ENCODE measurements around the gene CLIP3. TPM values are rescaled to one million over a fixed set of nuclear protein-coding genes. Genes with fewer than 3 reads are reported as not detected.

CLIP3 gene
- total RNA-seq, 2 donors from 2014 or later: 21.3 to 29.0 TPM

GRCh38 chr19:36010402-36010801 lies 22.3 kb downstream of the CLIP3 start:
- ATAC-seq (ENCODE audit: insufficient number of reproducible peaks, low FRiP score, low read depth) (no peak), DNase-seq (ENCODE audit: low spot score) (no peak)
- no peak for TF ChIP-seq CTCF (IDR thresholded peaks at IDR 0.05)
- Histone ChIP-seq H3K27me3 (replicated peaks; ENCODE audit: insufficient read depth) (no peaks in the 10 kb centered on the region), H3K9me3 (no peaks in the 10 kb centered on the region), H3K4me3 (no peak overlapping the region), H3K27ac (no peak overlapping the region), H3K36me3 (no peaks in the 10 kb centered on the region), H3K4me1 (ENCODE audit: control insufficient read depth in 1 of 2, low read depth in 2 of 2) (peaks cover 8 to 27% of the 10 kb centered on the region in 2 donors)

DNA sequence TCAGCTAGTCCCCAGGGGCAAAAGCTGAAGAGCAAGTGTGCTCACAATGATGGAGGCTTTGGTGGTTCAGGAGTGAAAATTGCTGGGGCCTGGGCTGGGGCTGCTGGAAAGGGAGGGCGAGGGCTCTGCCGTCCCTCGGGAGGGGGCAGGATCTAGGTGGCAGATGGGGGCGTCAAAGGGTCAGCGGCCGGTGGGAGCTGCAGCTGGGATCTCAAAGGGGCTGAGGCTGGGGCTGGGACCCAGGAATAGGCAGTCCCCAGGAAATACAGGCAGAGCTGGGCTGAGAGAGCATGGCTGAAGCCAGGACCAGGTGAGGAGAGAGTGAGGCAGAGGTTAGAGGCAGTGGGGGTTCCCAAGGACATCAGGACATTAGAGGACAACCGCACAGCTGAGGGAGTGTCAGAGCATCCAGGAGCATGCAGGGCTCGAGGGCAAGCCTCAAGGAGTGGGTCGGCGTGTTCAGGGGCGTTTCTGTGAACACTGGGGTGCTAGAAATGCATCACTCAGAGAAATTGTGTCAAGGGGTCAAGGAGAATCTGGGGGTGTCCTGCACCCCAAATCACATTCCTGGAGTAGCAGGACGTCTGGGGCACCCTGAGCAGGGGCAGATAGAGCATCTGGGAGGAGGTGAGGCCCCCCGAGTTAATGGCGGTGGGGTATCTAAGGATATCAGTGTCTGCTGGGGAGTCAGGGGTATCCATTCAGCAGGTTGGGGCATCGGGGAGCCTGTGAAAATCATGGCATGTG lies 22.9 kb downstream of the CLIP3 start:
- Histone ChIP-seq H3K4me3 (peak overlapping the region; percentile 72), H3K27me3 (replicated peaks; ENCODE audit: insufficient read depth) (no peaks in the 10 kb centered on the region), H3K4me1 (ENCODE audit: control insufficient read depth in 1 of 2, low read depth in 2 of 2) (peaks cover 8 to 25% of the 10 kb centered on the region in 2 donors), H3K36me3 (no peaks in the 10 kb centered on the region), H3K27ac (peak overlapping the region in 1 of 2 donors; percentile 14), H3K9me3 (no peaks in the 10 kb centered on the region)
- TF ChIP-seq CTCF (IDR thresholded peaks at IDR 0.05): no peak
- DNase-seq (ENCODE audit: low spot score) (no peak), ATAC-seq (ENCODE audit: insufficient number of reproducible peaks, low FRiP score, low read depth) (no peak)

- DNase-seq (ENCODE audit: low spot score) (no peak), ATAC-seq (ENCODE audit: insufficient number of reproducible peaks, low FRiP score, low read depth) (peak; percentile 35)
- Histone ChIP-seq H3K9me3 (no peaks in the 10 kb centered on the region), H3K4me3 (peak overlapping the region; percentile 72), H3K27me3 (replicated peaks; ENCODE audit: insufficient read depth) (no peaks in the 10 kb centered on the region), H3K27ac (peak overlapping the region in 1 of 2 donors; percentile 14), H3K4me1 (ENCODE audit: control insufficient read depth in 1 of 2, low read depth in 2 of 2) (peaks cover 5 to 21% of the 10 kb centered on the region in 2 donors), H3K36me3 (no peaks in the 10 kb centered on the region)
- no peak for TF ChIP-seq CTCF (IDR thresholded peaks at IDR 0.05)
Measured at GRCh38 chr19:36009220-36009619, 23.5 kb downstream of the CLIP3 start.

DNA sequence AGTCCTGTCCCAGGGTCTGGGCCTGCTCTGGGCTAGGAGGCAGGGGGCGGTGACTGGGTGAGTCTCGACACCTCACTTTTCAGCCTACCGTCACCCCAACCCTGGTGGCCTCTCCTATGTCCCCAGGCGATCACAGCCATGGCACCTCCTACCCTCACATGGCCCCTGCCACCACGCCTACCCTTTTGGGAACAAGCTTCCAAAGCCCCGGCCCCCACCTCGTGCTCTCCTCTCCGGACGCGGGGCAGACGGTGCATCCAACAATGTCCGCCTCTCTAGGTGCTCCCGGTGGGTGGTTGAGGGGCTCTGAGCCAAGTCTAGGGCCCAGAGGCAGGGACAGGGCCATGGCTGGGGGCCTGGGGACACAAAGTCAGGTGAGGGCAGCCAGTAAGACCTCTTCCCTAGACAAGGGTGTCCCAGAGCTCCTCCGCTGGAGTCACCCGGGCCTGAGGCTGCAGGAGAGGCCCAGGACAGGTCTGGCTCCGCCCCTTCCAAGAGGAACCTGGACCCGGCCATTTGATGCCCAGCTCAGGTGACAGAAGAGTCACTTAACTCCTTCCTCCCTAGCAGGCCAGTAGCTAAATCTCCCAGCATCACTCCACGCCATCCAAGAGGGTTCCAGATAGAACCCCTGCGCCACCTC lies 24.2 kb downstream of the CLIP3 start, which contains the start of gene SYNE4:
TSS of gene SYNE4 (minus strand) at position 478 of the 643 bp plus-strand sequence. CDS start at position 346, 132 bp downstream.
- H3K27ac ChIP-seq: peak within 1 kb of the TSS in 1 of 2 donors; percentile 14
- H3K4me3 ChIP-seq: peak within 1 kb of the TSS; percentile 72
- DNase-seq (ENCODE audit: low spot score): no peak
- H3K27me3 ChIP-seq (replicated peaks; ENCODE audit: insufficient read depth): no peaks in the 10 kb centered on the region
- ATAC-seq (ENCODE audit: insufficient number of reproducible peaks, low FRiP score, low read depth): no peak
- no peaks in the 10 kb centered on the region for H3K36me3 ChIP-seq
- no peaks in the 10 kb centered on the region for H3K9me3 ChIP-seq
- TF ChIP-seq CTCF (IDR thresholded peaks at IDR 0.05): no peak
- peaks cover 5 to 19% of the 10 kb centered on the region in 2 donors for H3K4me1 ChIP-seq (ENCODE audit: control insufficient read depth in 1 of 2, low read depth in 2 of 2)

GRCh38 chr19:36006955-36007354 lies 25.7 kb downstream of the CLIP3 start:
- H3K27ac ChIP-seq: no peak overlapping the region

More at GRCh38 chr19:36006955-36007354, 25.7 kb downstream of the CLIP3 start:
- DNase-seq (ENCODE audit: low spot score): no peak
- no peak overlapping the region for H3K4me3 ChIP-seq
- H3K36me3 ChIP-seq: no peaks in the 10 kb centered on the region
- no peaks in the 10 kb centered on the region for H3K27me3 ChIP-seq (replicated peaks; ENCODE audit: insufficient read depth)
- ATAC-seq (ENCODE audit: insufficient number of reproducible peaks, low FRiP score, low read depth): no peak
- H3K4me1 ChIP-seq (ENCODE audit: control insufficient read depth in 1 of 2, low read depth in 2 of 2): peaks cover 5 to 14% of the 10 kb centered on the region in 2 donors
- no peak for TF ChIP-seq CTCF (IDR thresholded peaks at IDR 0.05)
- no peaks in the 10 kb centered on the region for H3K9me3 ChIP-seq
